CD4-positive, alpha-beta T cell treated with Interleukin-21 for 1 hour (primary cell): ENCODE measurements around the gene CDHR3.

Experiments used
- DNase-seq: peaks from one replicate; pipeline ENCODE4 v3.0.0-alpha.2; 2020

Gene CDHR3

GRCh38 chr7:106054156-106054910 is 91.3 kb downstream of the CDHR3 start:
- DNase-seq: no peak

GRCh38 chr7:106054971-106055532 is 92.0 kb downstream of the CDHR3 start:
- DNase-seq: no peak

- DNase-seq: peak; percentile 71
Observed at GRCh38 chr7:106056513-106057203, 93.6 kb downstream of the CDHR3 start.

GRCh38 chr7:106057204-106057961 is 94.3 kb downstream of the CDHR3 start:
- DNase-seq: no peak

GRCh38 chr7:106057962-106058927 is 95.2 kb downstream of the CDHR3 start:
- no peak for DNase-seq

GRCh38 chr7:106058928-106059324 is 95.9 kb downstream of the CDHR3 start:
- DNase-seq: no peak

GRCh38 chr7:106059556-106059955 is 96.5 kb downstream of the CDHR3 start:
- no peak for DNase-seq

GRCh38 chr7:106060394-106060920 is 97.4 kb downstream of the CDHR3 start:
- no peak for DNase-seq

GRCh38 chr7:106061301-106061979 is 98.4 kb downstream of the CDHR3 start:
- DNase-seq: no peak

GRCh38 chr7:106062006-106062405 is 98.9 kb downstream of the CDHR3 start:
- no peak for DNase-seq

GRCh38 chr7:106062521-106062931 is 99.5 kb downstream of the CDHR3 start:
- DNase-seq: no peak

GRCh38 chr7:106063024-106063423 is 100.0 kb downstream of the CDHR3 start:
- DNase-seq: no peak

- DNase-seq: no peak
Observed at GRCh38 chr7:106063692-106064091, 100.6 kb downstream of the CDHR3 start.

GRCh38 chr7:106064316-106064715 is 101.3 kb downstream of the CDHR3 start:
- DNase-seq: no peak

GRCh38 chr7:106064771-106065574 is 101.9 kb downstream of the CDHR3 start:
- no peak for DNase-seq

- no peak for DNase-seq
Observed at GRCh38 chr7:106065575-106066500, 102.8 kb downstream of the CDHR3 start.

- DNase-seq: no peak
Observed at GRCh38 chr7:106067678-106068077, 104.6 kb downstream of the CDHR3 start.

GRCh38 chr7:106068538-106068961 is 105.5 kb downstream of the CDHR3 start:
- DNase-seq: no peak

GRCh38 chr7:106068986-106069385 is 105.9 kb downstream of the CDHR3 start:
- DNase-seq: no peak
